Measurements from ENCODE around the gene ARHGEF7. TPM values are rescaled to one million over a fixed set of nuclear protein-coding genes. Genes with fewer than 3 reads are reported as not detected.

ARHGEF7 gene
- total RNA-seq, 1 experiment from 2014 or later, result 14.7 TPM

DNA sequence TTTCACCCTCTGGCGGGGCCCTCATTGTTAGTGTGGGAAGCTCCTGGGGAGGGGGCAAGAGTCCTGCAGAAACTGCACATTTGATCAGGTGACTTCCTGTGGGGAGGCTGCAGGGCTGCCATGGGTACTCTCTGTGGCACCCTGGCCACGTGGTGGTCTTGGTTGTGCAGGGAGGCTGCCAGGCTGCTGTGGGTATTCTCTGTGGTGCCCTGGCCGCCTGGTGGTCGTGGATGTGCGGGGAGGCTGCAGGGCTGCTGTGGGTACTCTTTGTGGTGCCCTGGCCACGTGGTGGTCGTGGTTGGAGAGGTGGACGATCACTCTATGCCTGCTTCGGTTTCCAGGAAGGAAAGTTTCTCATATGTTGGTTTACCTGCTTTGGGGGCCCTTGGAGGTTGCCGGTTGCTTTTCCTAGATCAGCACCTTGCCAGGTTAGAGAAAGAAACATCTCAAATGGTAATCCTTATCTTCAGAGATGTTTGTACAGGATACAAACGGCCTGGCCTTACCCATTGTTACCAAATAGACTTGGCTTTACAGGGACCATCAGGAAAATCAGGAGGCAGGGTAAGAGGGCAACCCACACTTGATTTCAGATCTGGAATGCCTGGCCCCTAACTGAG, 228.2 kb downstream of the ARHGEF7 start:
- no peak for DNase-seq (ENCODE audit: low read depth)

DNA sequence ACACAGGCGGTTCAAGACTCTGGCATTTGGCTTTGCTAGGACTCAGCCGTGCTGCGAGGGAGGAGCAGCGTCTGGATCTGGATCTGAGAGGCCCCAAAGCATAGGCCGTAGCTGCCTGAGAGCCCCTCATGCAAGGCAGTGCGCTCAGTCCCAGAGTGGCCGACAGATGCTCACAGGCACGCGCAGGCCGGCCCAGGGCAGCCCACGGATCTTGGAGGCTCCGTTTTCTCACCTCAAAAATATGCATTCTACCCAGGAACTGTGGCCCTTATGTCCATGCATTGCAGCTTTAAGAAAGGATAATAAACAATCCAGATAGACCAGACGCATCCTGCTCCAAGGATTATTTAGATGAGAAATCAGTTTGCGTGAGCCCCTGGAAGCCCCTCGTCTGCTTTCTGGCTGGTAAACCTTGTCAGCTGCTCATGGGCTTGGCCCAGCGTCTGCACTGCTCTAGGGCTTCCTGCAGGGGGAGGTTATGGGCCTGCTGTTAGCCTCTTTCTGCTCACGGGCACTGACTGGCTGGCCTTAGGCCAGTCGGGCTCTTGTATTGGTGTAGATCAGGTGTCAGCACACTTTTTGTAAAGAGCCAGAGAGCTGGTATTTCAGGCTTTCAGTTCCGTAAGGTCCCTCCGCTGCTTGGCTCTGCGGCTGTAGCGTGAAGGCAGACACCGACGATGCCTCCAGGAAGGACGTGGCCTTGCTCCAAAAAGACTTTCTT, 229.5 kb downstream of the ARHGEF7 start:
- peak; percentile 28 for DNase-seq (ENCODE audit: low read depth)

DNA sequence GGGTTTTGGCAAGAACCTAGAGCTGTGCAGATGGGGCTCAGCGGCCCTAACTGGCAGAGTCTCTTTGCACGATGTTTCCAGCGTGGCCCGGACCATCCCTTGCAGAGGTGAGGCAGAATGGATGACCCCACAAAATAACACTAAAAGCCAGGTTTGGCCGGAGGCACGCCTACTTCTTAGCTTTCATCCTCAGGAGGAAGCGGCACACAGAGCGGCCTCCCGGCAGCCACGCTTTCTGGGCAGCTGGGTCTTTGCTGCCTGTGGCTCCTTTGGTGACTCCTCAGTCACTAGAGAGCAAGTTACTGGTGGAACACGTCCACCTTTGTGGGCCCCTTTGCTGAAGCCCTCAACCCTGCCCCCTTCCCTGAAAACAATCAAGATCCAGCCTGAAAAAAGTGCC, 230.6 kb downstream of the ARHGEF7 start:
- DNase-seq (ENCODE audit: low read depth), result no peak

DNA sequence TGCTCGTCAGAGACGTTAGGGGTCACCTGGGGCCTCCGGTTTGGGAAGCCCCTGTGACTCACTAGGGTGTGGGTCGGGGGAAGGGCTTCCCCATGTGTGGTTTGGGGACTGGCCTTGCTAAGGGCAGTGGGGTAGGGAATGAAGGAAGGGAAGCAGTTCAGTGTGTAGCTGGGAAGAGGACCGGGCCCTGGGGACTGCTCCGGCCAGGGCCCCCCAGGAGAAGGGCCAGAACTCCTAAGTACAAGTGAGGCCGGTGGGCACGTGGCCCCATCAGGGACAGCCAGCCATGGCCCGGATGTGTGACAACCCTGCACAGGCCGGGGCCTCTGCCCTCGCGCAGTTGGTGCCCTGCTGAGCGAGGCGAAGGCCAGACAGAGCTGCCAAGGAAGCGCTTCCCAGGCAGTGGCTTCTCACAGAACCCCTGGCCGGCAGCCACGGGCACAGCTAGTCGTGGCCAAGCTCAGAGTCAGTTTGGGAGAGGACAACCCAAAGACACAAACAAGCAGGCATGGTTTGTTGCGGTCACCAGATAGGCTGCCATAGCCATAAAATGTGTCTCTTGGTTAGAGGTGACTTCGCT, 231.1 kb downstream of the ARHGEF7 start:
- no peak for DNase-seq (ENCODE audit: low read depth)

DNA sequence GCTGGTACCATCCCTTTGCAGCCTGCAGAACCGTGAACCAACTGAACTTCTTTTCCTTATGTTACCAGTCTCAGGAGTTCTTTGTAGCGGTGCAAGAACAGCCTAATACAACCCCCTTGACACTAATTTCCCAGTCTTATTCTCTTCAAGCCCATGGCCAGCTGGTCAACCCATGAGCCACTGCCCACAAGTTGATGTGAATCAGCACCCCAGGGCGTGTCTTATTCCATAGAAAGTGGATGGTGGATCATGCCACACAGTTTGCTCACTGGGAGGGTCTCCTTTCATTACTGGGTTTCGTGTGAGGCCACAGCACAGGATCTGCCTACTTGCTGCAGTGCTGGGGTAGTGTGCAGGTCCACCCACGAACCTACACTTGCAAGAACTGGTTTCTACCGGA, 232.3 kb downstream of the ARHGEF7 start:
- DNase-seq (ENCODE audit: low read depth), result no peak

DNA sequence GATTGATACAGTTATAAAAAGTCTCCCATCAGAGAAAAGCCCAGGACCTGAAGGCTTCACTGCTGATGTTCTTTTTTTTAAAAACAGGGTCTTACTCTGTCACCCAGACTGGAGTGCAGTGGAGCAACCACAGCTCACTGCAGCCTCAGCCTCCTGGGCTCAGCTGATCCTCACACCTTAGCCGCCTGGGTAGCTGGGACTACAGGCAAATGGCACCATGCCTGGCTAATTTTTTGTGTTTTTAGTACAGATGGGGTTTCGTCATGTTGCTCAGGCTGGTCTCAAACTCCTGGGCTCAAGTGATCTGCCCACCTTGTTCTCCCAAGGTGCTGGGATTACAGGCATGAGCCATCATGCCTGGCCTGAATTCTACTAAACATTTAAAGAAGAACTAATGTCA, 238.4 kb downstream of the ARHGEF7 start:
- DNase-seq (ENCODE audit: low read depth), result no peak

DNA sequence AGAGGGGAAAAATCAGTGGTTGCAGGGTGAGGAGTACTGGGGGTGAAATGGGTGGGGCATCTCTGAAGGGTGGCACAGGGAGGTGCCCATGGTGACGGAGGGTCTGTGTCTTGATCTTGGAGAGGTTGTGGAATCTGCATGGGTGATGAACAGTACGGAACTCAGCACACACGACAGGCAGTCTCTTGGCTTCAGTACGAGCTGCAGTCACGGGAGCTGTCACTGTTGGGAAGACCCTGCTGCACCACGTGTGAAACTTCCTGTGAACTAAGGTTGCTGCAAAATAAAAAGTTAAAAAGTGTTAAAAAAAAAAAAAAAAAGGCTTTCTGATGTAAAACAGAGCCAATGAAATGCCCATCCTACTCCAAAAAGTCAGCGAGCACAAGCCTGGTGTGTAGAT, 239.7 kb downstream of the ARHGEF7 start:
- no peak for DNase-seq (ENCODE audit: low read depth)

Other genes with a start within 250 kb of the ARHGEF7 start
- gene ANKRD10, start 200.2 kb upstream of the ARHGEF7 start, total RNA-seq (2014; rRNA removed; shearing (Covaris generic)), result 26.6 and 42.5 TPM in 2 replicates
- not detected in 2 replicates for gene TEX29, start 205.3 kb downstream of the ARHGEF7 start, total RNA-seq (2014; rRNA removed; shearing (Covaris generic))